ENCODE data around the gene MLXIP.

MLXIP gene

GRCh38 chr12:122031342-122032216 is 47.0 kb upstream of the MLXIP start (continued):
- TF ChIP-seq ZNF488 (tag by site-specific recombination; IDR thresholded peaks at IDR 0.05) (no peak), ZNF398 (tag by site-specific recombination; IDR thresholded peaks at IDR 0.05) (no peak), ZNF692 (tag by site-specific recombination; IDR thresholded peaks at IDR 0.05) (no peak), ZFP41 (tag by site-specific recombination; IDR thresholded peaks at IDR 0.05; ENCODE audit: borderline replicate concordance) (no peak), GLIS2 (tag by site-specific recombination; IDR thresholded peaks at IDR 0.05) (peak; percentile 52), ZNF155 (tag by site-specific recombination; IDR thresholded peaks at IDR 0.05) (no peak), ZNF157 (tag by site-specific recombination; IDR thresholded peaks at IDR 0.05) (no peak), ZXDB (tag by site-specific recombination; IDR thresholded peaks at IDR 0.05) (no peak), TRIM28 (IDR thresholded peaks at IDR 0.05; ENCODE audit: borderline replicate concordance, low read length) (no peak), ZNF830 (tag by site-specific recombination; IDR thresholded peaks at IDR 0.05; ENCODE audit: low read depth) (no peak), EGR2 (tag by site-specific recombination; IDR thresholded peaks at IDR 0.05; ENCODE audit: low read depth) (no peak), ZNF768 (tag by site-specific recombination; IDR thresholded peaks at IDR 0.05) (no peak), ZBTB8A (tag by site-specific recombination; IDR thresholded peaks at IDR 0.05) (peak; percentile 25; the same call in 1 of the 2 replicates), ZBTB6 (tag by site-specific recombination; IDR thresholded peaks at IDR 0.05) (0 out of 2 replicates have a peak, but pooled peaks have one; percentile 66), YY2 (tag by site-specific recombination; IDR thresholded peaks at IDR 0.05) (no peak), RBAK (tag by site-specific recombination; IDR thresholded peaks at IDR 0.05) (no peak), ZSCAN5A (tag by site-specific recombination; IDR thresholded peaks at IDR 0.05) (no peak), ZNF416 (tag by site-specific recombination; IDR thresholded peaks at IDR 0.05) (no peak), ZNF302 (tag by site-specific recombination; IDR thresholded peaks at IDR 0.05; ENCODE audit: low read depth) (no peak), ZNF354C (tag by site-specific recombination; IDR thresholded peaks at IDR 0.05; ENCODE audit: borderline replicate concordance, low read depth) (no peak), CTCF (tag by site-specific recombination; IDR thresholded peaks at IDR 0.05) (peak; percentile 59; the same call in 1 of the 2 replicates)

All from HEK293 (cell line).